KMS-11 (cell line): ENCODE data around the gene ATIC.

ENCODE experiments used
- H2AFZ ChIP-seq: fragments of 200-600 bp; sonication (generic); 2 replicates; pipeline ENCODE4 v1.6.1; 2016; ENCODE audit warnings: antibody characterized with exemption, mixed run types, low read depth
- H3K27ac ChIP-seq: fragments of 200-600 bp; sonication (generic); 2 replicates; pipeline ENCODE4 v1.6.1; 2016; ENCODE audit warnings: mild to moderate bottlenecking, mixed run types
- H3K27me3 ChIP-seq: fragments of 200-600 bp; sonication (generic); 2 replicates; pipeline ENCODE4 v1.6.1; 2017; ENCODE audit warnings: mild to moderate bottlenecking, low read depth, mixed run types, moderate library complexity; ENCODE audit not compliant: insufficient read depth
- H3K36me3 ChIP-seq: fragments of 200-600 bp; sonication (generic); 2 replicates; pipeline ENCODE4 v1.6.1; 2017; ENCODE audit warnings: mild to moderate bottlenecking, mixed run types; ENCODE audit not compliant: insufficient read depth
- H3K4me1 ChIP-seq: fragments of 200-600 bp; sonication (generic); 2 replicates; pipeline ENCODE4 v1.6.1; 2016; ENCODE audit warnings: mild to moderate bottlenecking, low read depth, mixed run types; ENCODE audit not compliant: poor library complexity, severe bottlenecking
- H3K4me2 ChIP-seq: fragments of 200-600 bp; sonication (generic); 2 replicates; pipeline ENCODE4 v1.7.0; 2016; ENCODE audit warnings: mild to moderate bottlenecking, mixed run types
- H3K4me3 ChIP-seq: fragments of 200-600 bp; sonication (generic); IDR thresholded peaks from 2 replicates; pipeline ENCODE4 v1.6.1; 2017; ENCODE audit warnings: low read depth, low read length, mixed read lengths; ENCODE audit not compliant: insufficient read depth
- H3K79me2 ChIP-seq: fragments of 200-600 bp; sonication (generic); 2 replicates; pipeline ENCODE4 v1.6.1; 2016; ENCODE audit warnings: low read depth, mixed run types; ENCODE audit not compliant: insufficient read depth
- H3K9ac ChIP-seq: fragments of 200-600 bp; sonication (generic); 2 replicates; pipeline ENCODE4 v1.6.1; 2016; ENCODE audit warnings: mild to moderate bottlenecking, mixed run types
- H4K20me1 ChIP-seq: fragments of 200-600 bp; sonication (generic); 2 replicates; pipeline ENCODE4 v1.6.1; 2016; ENCODE audit warnings: mild to moderate bottlenecking, mixed run types; ENCODE audit not compliant: insufficient read depth
- CTCF ChIP-seq: fragments of 200-600 bp; sonication (generic); conservative IDR thresholded peaks from 2 replicates; pipeline ENCODE4 v1.6.1; 2017; ENCODE audit warnings: low read depth, mild to moderate bottlenecking, antibody characterized with exemption, low read length, moderate library complexity, mixed read lengths

ATIC gene

GRCh38 chr2:215371915-215372897, 60.3 kb downstream of the ATIC start:
- no peaks in the 10 kb centered on the region for H3K4me1 ChIP-seq
- no peak overlapping the region for H3K4me3 ChIP-seq
- H3K4me2 ChIP-seq = no peak overlapping the region
- H3K36me3 ChIP-seq = no peaks in the 10 kb centered on the region
- no peaks in the 10 kb centered on the region for H3K79me2 ChIP-seq
- no peak overlapping the region for H3K9ac ChIP-seq
- no peak overlapping the region for H3K27ac ChIP-seq
- no peaks in the 10 kb centered on the region for H4K20me1 ChIP-seq
- no peak for TF ChIP-seq CTCF
- H3K27me3 ChIP-seq = no peaks in the 10 kb centered on the region
- no peak overlapping the region for H2AFZ ChIP-seq

GRCh38 chr2:215372968-215373649, 61.2 kb downstream of the ATIC start:
- Histone ChIP-seq H3K4me2 (no peak overlapping the region), H3K27ac (no peak overlapping the region), H3K79me2 (no peaks in the 10 kb centered on the region), H2AFZ (no peak overlapping the region), H3K4me1 (no peaks in the 10 kb centered on the region), H3K9ac (no peak overlapping the region), H3K27me3 (no peaks in the 10 kb centered on the region), H3K36me3 (no peaks in the 10 kb centered on the region), H3K4me3 (no peak overlapping the region), H4K20me1 (no peaks in the 10 kb centered on the region)
- no peak for TF ChIP-seq CTCF

GRCh38 chr2:215374002-215374401, 62.1 kb downstream of the ATIC start:
- H3K4me1 ChIP-seq = no peaks in the 10 kb centered on the region
- no peaks in the 10 kb centered on the region for H3K27me3 ChIP-seq
- no peaks in the 10 kb centered on the region for H4K20me1 ChIP-seq
- no peak overlapping the region for H3K4me3 ChIP-seq
- no peak overlapping the region for H2AFZ ChIP-seq
- no peaks in the 10 kb centered on the region for H3K36me3 ChIP-seq
- no peak overlapping the region for H3K4me2 ChIP-seq
- H3K9ac ChIP-seq = no peak overlapping the region
- no peak overlapping the region for H3K27ac ChIP-seq
- no peak for TF ChIP-seq CTCF
- H3K79me2 ChIP-seq = no peaks in the 10 kb centered on the region

GRCh38 chr2:215374642-215375466, 63.0 kb downstream of the ATIC start:
- Histone ChIP-seq H3K9ac (no peak overlapping the region), H2AFZ (no peak overlapping the region), H3K79me2 (no peaks in the 10 kb centered on the region), H3K4me3 (no peak overlapping the region), H3K4me1 (no peaks in the 10 kb centered on the region), H4K20me1 (no peaks in the 10 kb centered on the region), H3K4me2 (no peak overlapping the region), H3K36me3 (no peaks in the 10 kb centered on the region), H3K27me3 (no peaks in the 10 kb centered on the region), H3K27ac (no peak overlapping the region)
- no peak for TF ChIP-seq CTCF
